GM12891 (cell line): Measurements from ENCODE around the gene PSRC1.

ENCODE experiments used
- PAX5 ChIP-seq: IDR thresholded peaks from 2 replicates; pipeline ENCODE4 v1.6.1; 2011; ENCODE audit warnings: low read length, moderate library complexity, mild to moderate bottlenecking; ENCODE audit not compliant: insufficient read depth, severe bottlenecking
- POLR2A ChIP-seq: IDR thresholded peaks from 2 replicates; pipeline ENCODE4 v1.6.1; 2011; ENCODE audit warnings: low read depth, low read length, control low read depth
- POLR2AphosphoS5 ChIP-seq: IDR thresholded peaks from 2 replicates; pipeline ENCODE4 v1.6.1; 2011; ENCODE audit warnings: low read depth, low read length, control low read depth
- POU2F2 ChIP-seq: IDR thresholded peaks from 2 replicates; pipeline ENCODE4 v1.6.1; 2011; ENCODE audit warnings: low read depth, mild to moderate bottlenecking, control low read depth, low read length, moderate library complexity
- SPI1 ChIP-seq: IDR thresholded peaks from 2 replicates; pipeline ENCODE4 v1.6.1; 2011; ENCODE audit warnings: low read depth, low read length, control low read depth
- TAF1 ChIP-seq: IDR thresholded peaks from 2 replicates; pipeline ENCODE4 v1.6.1; 2011; ENCODE audit warnings: low read depth, low read length, control low read depth

DNA sequence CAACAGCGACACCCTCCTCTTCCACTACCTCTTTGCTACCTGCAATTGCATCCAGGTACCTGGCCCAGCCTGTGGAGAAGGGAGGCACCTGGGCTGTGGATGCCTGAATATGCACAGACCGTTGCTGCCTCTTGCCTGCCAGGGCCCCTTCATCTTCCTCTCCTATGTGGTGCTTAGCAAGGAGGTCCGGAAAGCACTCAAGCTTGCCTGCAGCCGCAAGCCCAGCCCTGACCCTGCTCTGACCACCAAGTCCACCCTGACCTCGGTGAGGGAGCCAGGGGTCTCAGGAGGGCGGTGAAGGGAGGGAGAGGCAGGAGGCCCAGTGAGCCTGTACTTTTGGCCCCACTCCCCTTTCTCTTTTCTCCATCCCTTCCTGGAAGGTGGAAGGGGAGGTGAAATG, 11.5 kb downstream of the PSRC1 start:
- TF ChIP-seq TAF1 (no peak), POLR2AphosphoS5 (no peak), POLR2A (no peak), SPI1 (no peak), PAX5 (no peak), POU2F2 (no peak)
